Astrocyte (in vitro differentiated cells and primary cell): ENCODE data around the gene TMEM273. TPM values are rescaled to one million over a fixed set of nuclear protein-coding genes. Genes with fewer than 3 reads are reported as not detected.

Source experiments
- DNase-seq: peaks from one replicate; pipeline ENCODE4 v3.0.0-alpha.2; 2010; ENCODE audit warnings: low read depth
- FAIRE-seq: peaks from 2 replicates; lab custom pipeline; 2011; peaks lifted over from hg19 to GRCh38; lab: Jason Lieb, UNC
- H2AFZ ChIP-seq: 2 replicates; pipeline ENCODE4 v1.6.0; 2012; ENCODE audit warnings: low read depth, low read length, inconsistent platforms
- H3K27ac ChIP-seq: 2 replicates; pipeline ENCODE4 v1.5.1; 2011; ENCODE audit warnings: low read depth, low read length, inconsistent platforms
- H3K27me3 ChIP-seq: 2 replicates; pipeline ENCODE4 v1.6.0; 2011; ENCODE audit warnings: low read length, inconsistent platforms; ENCODE audit not compliant: insufficient read depth
- H3K36me3 ChIP-seq: 2 replicates; pipeline ENCODE4 v1.5.1; 2011; ENCODE audit warnings: low read length, inconsistent platforms; ENCODE audit not compliant: insufficient read depth
- H3K4me1 ChIP-seq: 2 replicates; pipeline ENCODE4 v1.5.1; 2011; ENCODE audit warnings: low read length, inconsistent platforms; ENCODE audit not compliant: insufficient read depth
- H3K4me2 ChIP-seq: 2 replicates; pipeline ENCODE4 v1.6.0; 2012; ENCODE audit warnings: low read length, inconsistent platforms
- H3K4me3 ChIP-seq: 2 replicates; pipeline ENCODE4 v1.5.1; 2011; ENCODE audit warnings: low read depth, mild to moderate bottlenecking, low read length, inconsistent platforms; ENCODE audit not compliant: insufficient read depth
- H3K79me2 ChIP-seq: 2 replicates; pipeline ENCODE4 v1.6.0; 2012; ENCODE audit warnings: mild to moderate bottlenecking, low read length, inconsistent platforms; ENCODE audit not compliant: insufficient read depth
- H3K9ac ChIP-seq: 2 replicates; pipeline ENCODE4 v1.6.0; 2012; ENCODE audit warnings: mild to moderate bottlenecking, low read length, inconsistent platforms
- H3K9me3 ChIP-seq: 2 replicates; pipeline ENCODE4 v1.5.1; 2012; ENCODE audit warnings: low read depth, mild to moderate bottlenecking, low read length, inconsistent platforms; ENCODE audit not compliant: insufficient read depth
- H4K20me1 ChIP-seq: 2 replicates; pipeline ENCODE4 v1.6.0; 2012; ENCODE audit warnings: low read length, inconsistent platforms; ENCODE audit not compliant: insufficient read depth
- H3K27ac Mint-ChIP-seq: one replicate; pipeline ENCODE4 v1.8.0; 2021; ENCODE audit warnings: mild to moderate bottlenecking, mixed read lengths; ENCODE audit not compliant: unreplicated experiment
- H3K27me3 Mint-ChIP-seq: one replicate; pipeline ENCODE4 v1.8.0; 2021; ENCODE audit warnings: low read depth, mixed read lengths; ENCODE audit not compliant: unreplicated experiment
- H3K36me3 Mint-ChIP-seq: one replicate; pipeline ENCODE4 v1.8.0; 2021; ENCODE audit warnings: low read depth, mixed read lengths; ENCODE audit not compliant: unreplicated experiment
- H3K4me1 Mint-ChIP-seq: one replicate; pipeline ENCODE4 v1.8.0; 2021; ENCODE audit warnings: low read depth, mixed read lengths; ENCODE audit not compliant: unreplicated experiment
- H3K4me3 Mint-ChIP-seq: one replicate; pipeline ENCODE4 v1.8.0; 2021; ENCODE audit warnings: mild to moderate bottlenecking, moderate library complexity, mixed read lengths; ENCODE audit not compliant: unreplicated experiment
- H3K9me3 Mint-ChIP-seq: one replicate; pipeline ENCODE4 v1.8.0; 2021; ENCODE audit warnings: mild to moderate bottlenecking, mixed read lengths; ENCODE audit not compliant: unreplicated experiment
- EZH2 ChIP-seq: IDR thresholded peaks from 2 replicates; pipeline ENCODE4 v1.6.1; 2012; ENCODE audit warnings: mild to moderate bottlenecking, low read length, inconsistent platforms; ENCODE audit not compliant: insufficient read depth
- total RNA-seq: library from RNA; stranded (reverse); gene quantifications from 2 replicates; pipeline ENCODE4 v1.2.1, GENCODE V29; 2021
- TF ChIP-seq, protein P1 (sequence below): IDR thresholded peaks from 2 replicates; pipeline ENCODE4 v1.5.1; 2011; ENCODE audit warnings: low read depth, mild to moderate bottlenecking, inconsistent platforms, low read length, moderate library complexity; ENCODE audit not compliant: insufficient read depth

TMEM273 gene
- total RNA-seq, 1 donor from 2014 or later, result not detected

DNA sequence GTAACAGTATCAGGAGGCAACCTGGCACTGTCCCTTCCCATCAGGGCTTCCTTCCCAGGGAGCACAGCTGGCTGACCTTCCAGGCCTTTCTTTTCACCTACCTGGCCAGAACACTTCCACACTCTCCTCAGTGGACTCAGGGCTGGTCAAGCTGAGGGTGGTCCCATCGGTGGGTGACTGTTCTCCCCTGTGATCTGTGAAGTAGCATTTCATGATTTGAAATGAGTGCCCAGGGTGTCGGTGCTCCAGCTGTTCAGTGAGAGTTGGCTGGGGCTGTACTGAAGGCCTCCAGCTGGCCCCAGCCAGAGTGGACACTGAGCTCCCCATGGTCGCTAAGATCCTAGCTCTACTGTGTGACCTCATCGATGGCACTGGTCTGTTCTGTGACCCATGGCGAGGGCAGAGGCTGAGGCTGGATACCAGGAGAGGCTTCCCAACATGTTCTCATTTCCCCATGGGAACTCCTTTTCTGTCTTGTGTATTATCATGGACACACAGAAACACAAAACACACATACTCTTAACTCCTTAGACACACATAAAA lies 54.4 kb downstream of the TMEM273 start, which contains the start of gene FAM170B:
FAM170B (minus strand) TSS at position 316 of the 543 bp plus-strand sequence; CDS start at position 213, 103 bp downstream.
- FAIRE-seq (no peak), DNase-seq (no peak)
- peaks cover 16% of the 10 kb centered on the region for H3K4me1 ChIP-seq
- H3K79me2 ChIP-seq, result no peaks in the 10 kb centered on the region
- no peaks in the 10 kb centered on the region for H3K36me3 ChIP-seq
- TF ChIP-seq, protein P1, sequence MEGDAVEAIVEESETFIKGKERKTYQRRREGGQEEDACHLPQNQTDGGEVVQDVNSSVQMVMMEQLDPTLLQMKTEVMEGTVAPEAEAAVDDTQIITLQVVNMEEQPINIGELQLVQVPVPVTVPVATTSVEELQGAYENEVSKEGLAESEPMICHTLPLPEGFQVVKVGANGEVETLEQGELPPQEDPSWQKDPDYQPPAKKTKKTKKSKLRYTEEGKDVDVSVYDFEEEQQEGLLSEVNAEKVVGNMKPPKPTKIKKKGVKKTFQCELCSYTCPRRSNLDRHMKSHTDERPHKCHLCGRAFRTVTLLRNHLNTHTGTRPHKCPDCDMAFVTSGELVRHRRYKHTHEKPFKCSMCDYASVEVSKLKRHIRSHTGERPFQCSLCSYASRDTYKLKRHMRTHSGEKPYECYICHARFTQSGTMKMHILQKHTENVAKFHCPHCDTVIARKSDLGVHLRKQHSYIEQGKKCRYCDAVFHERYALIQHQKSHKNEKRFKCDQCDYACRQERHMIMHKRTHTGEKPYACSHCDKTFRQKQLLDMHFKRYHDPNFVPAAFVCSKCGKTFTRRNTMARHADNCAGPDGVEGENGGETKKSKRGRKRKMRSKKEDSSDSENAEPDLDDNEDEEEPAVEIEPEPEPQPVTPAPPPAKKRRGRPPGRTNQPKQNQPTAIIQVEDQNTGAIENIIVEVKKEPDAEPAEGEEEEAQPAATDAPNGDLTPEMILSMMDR, result no peak
- TF ChIP-seq EZH2, result no peak
- H3K9me3 Mint-ChIP-seq, result no peaks in the 10 kb centered on the region
- H2AFZ ChIP-seq, result no peak within 1 kb of the TSS
- H3K27me3 ChIP-seq, result peaks cover 2% of the 10 kb centered on the region
- H3K27ac ChIP-seq, result no peak within 1 kb of the TSS
- H4K20me1 ChIP-seq, result no peaks in the 10 kb centered on the region
- no peak within 1 kb of the TSS for H3K4me2 ChIP-seq
- no peak within 1 kb of the TSS for H3K27ac Mint-ChIP-seq
- H3K4me1 Mint-ChIP-seq, result peaks cover 11% of the 10 kb centered on the region
- no peak within 1 kb of the TSS for H3K4me3 Mint-ChIP-seq
- H3K4me3 ChIP-seq, result no peak within 1 kb of the TSS
- peaks cover 2% of the 10 kb centered on the region for H3K36me3 Mint-ChIP-seq
- H3K27me3 Mint-ChIP-seq, result peaks cover 22% of the 10 kb centered on the region
- H3K9me3 ChIP-seq, result no peaks in the 10 kb centered on the region
- no peak within 1 kb of the TSS for H3K9ac ChIP-seq

DNA sequence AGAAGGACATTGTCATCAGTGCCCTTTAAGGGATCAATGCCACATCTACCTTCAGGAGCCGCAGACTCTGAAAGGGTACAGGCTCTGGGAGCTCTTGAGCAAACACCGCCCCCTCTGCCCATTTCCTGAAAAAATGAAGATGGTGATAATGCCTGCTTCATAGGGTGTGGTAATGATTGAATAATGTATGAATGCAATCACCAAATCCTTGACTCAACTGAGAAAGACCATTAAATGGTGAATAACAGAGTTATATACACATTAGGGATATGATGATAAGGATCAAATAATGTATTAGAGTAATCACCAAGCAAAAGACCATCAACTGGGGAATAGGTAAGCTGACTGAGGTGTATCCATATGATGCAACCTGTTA lies 55.8 kb downstream of the TMEM273 start:
- H3K4me1 ChIP-seq, result peaks cover 6% of the 10 kb centered on the region
- H2AFZ ChIP-seq, result no peak overlapping the region
- FAIRE-seq (no peak), DNase-seq (no peak)
- H4K20me1 ChIP-seq, result no peaks in the 10 kb centered on the region
- Mint-ChIP-seq H3K4me3 (no peak overlapping the region), H3K4me1 (peaks cover 6% of the 10 kb centered on the region), H3K27me3 (peaks cover 28% of the 10 kb centered on the region), H3K36me3 (peaks cover 2% of the 10 kb centered on the region), H3K9me3 (no peaks in the 10 kb centered on the region), H3K27ac (no peak overlapping the region)
- TF ChIP-seq, protein P1, result no peak
- TF ChIP-seq EZH2, result no peak
- H3K9me3 ChIP-seq, result no peaks in the 10 kb centered on the region
- H3K4me2 ChIP-seq, result no peak overlapping the region
- H3K4me3 ChIP-seq, result no peak overlapping the region
- H3K27ac ChIP-seq, result no peak overlapping the region
- H3K36me3 ChIP-seq, result no peaks in the 10 kb centered on the region
- H3K79me2 ChIP-seq, result no peaks in the 10 kb centered on the region
- peaks cover 2% of the 10 kb centered on the region for H3K27me3 ChIP-seq
- H3K9ac ChIP-seq, result no peak overlapping the region
